ENCODE measurements around the gene ELOVL7.

ELOVL7 gene

DNA sequence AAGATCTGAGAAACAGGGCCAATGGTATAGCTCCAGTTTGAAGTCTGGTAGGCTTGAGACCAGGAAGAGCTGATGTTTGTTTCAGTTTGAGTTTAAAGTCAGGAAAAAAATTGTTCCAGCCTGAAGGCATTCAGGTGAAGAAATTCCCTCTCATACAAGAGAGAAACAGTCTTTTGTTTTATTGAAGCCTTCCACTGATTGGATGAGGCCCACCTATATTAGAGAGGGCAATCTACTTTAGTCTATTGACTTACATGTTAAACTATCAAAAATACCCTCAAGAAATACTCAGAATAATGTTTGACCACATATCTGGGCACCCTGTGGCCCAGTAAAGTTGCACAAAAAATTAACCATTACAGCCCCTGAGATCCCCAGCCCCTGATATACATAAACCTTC lies 138.9 kb downstream of the ELOVL7 start:
- DNase-seq: no peak

DNA sequence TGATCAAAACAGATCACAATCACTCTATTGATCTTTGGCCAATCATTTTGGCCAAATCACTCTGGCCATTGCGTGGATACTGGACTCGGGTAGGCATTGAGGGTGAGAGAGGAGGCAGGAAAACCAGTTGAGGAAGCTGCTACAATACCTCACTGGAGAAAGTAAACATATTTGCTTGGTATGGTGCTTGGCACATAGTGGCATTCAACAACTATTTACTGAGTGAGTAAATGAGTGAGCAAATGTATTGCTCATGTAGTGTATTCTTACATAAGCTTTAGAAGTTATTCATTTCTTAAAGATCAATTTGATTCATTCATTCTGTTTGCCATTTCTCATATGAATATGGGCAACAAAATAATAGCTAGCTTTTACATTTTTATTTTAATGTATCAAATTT lies 140.1 kb downstream of the ELOVL7 start:
- no peak for DNase-seq

All from NCI-H748 treated with DMSO at 0.1 percent for 48 hours (cell line).